ENCODE measurements around the gene ATG2A. TPM values are rescaled to one million over a fixed set of nuclear protein-coding genes. Genes with fewer than 3 reads are reported as not detected.

Gene ATG2A
- total and polyA plus RNA-seq, 10 of the 15 experiments (the other 5 are each of a cell fraction or from before 2014, with no cell fraction given) = 0.08 to 19.0 (median 4.6) TPM

GRCh38 chr11:64923151-64923661 lies 6.2 kb upstream of the ATG2A start:
- H3K27me3 ChIP-seq (replicated peaks in 1 of 2; ENCODE audit: control insufficient read depth in 2 of 2, insufficient read depth in 2 of 2, low read length in 1 of 2) = no peaks in the 10 kb centered on the region
- SMC1A ChIA-PET (ENCODE audit: uncharacterized antibody, unreplicated experiment) = no interaction called here
- H3K9ac ChIP-seq (ENCODE audit: control insufficient read depth, insufficient read depth, low read length) = no peak overlapping the region
- no peaks in the 10 kb centered on the region for H4K20me1 ChIP-seq (ENCODE audit: control insufficient read depth, insufficient read depth)
- H2AFZ ChIP-seq (ENCODE audit: control insufficient read depth, low read depth, low read length) = no peak overlapping the region
- no peaks in the 10 kb centered on the region for H3K36me3 ChIP-seq (ENCODE audit: control insufficient read depth in 2 of 2, insufficient read depth in 2 of 2, low read length in 1 of 2)
- FAIRE-seq (no peak), ATAC-seq (no peak), DNase-seq (ENCODE audit: low read depth, low spot score) (no peak)
- in situ Hi-C loops (cut with MboI) (no loop called here), intact Hi-C loops (cut with micrococcal nuclease; ENCODE audit: unreplicated experiment) (no loop called here)
- no peaks in the 10 kb centered on the region for H3K9me3 ChIP-seq (replicated peaks; ENCODE audit: control insufficient read depth, insufficient read depth, low read length)
- POLR2A ChIA-PET = interaction anchor here (1.1 to 1.5 kb wide), 2 partner anchors 12 to 44 kb away, joined by 3 read pairs; no protein-coding TSS in a partner anchor
- H3K79me2 ChIP-seq (ENCODE audit: control insufficient read depth, insufficient read depth, low read length) = no peaks in the 10 kb centered on the region
- RAD21 ChIA-PET (ENCODE audit: unreplicated experiment) = interaction anchor here (2.0 kb wide), 1 partner anchor 75 kb away, joined by 8 read pairs; no protein-coding TSS in a partner anchor
- H3K4me1 ChIP-seq (ENCODE audit: control insufficient read depth, insufficient read depth, low read length) = peaks cover 5% of the 10 kb centered on the region
- BruUV-seq (replicated peaks) = no TSS peak
- CTCF ChIA-PET = interaction anchor here (0.6 to 1.0 kb wide), 3 partner anchors 35 to 352 kb away, joined by 3 read pairs; no protein-coding TSS in a partner anchor
- no peak overlapping the region for H3K27ac ChIP-seq (ENCODE audit: control insufficient read depth, insufficient read depth)
- 94% methylated on average over 11 of the region's 11 CpGs for WGBS (ENCODE audit: insufficient coverage, insufficient replicate concordance, low lambda C conversion rate, missing lambda C conversion rate)
- H3K4me2 ChIP-seq (ENCODE audit: control insufficient read depth, insufficient read depth) = peak overlapping the region; percentile 100; the same call in 1 of the 2 replicates
- no peak overlapping the region for H3K4me3 ChIP-seq
- no peak for TF ChIP-seq IKZF1 (conservative IDR thresholded peaks at IDR 0.05)
- TF ChIP-seq, protein P1, sequence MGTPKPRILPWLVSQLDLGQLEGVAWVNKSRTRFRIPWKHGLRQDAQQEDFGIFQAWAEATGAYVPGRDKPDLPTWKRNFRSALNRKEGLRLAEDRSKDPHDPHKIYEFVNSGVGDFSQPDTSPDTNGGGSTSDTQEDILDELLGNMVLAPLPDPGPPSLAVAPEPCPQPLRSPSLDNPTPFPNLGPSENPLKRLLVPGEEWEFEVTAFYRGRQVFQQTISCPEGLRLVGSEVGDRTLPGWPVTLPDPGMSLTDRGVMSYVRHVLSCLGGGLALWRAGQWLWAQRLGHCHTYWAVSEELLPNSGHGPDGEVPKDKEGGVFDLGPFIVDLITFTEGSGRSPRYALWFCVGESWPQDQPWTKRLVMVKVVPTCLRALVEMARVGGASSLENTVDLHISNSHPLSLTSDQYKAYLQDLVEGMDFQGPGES (IDR thresholded peaks at IDR 0.05) = no peak
- no peak for TF ChIP-seq BRCA1 (IDR thresholded peaks at IDR 0.05; ENCODE audit: low read depth, low read length)
- TF ChIP-seq POLR2AphosphoS2 (IDR thresholded peaks at IDR 0.05; ENCODE audit: low read depth, low read length) = no peak
- TF ChIP-seq CBX3 (IDR thresholded peaks at IDR 0.05; ENCODE audit: borderline replicate concordance, low read depth) = no peak
- TF ChIP-seq ZNF274 (IDR thresholded peaks at IDR 0.05; ENCODE audit: insufficient read depth, insufficient read length) = no peak
- no peak for TF ChIP-seq RFX5 (IDR thresholded peaks at IDR 0.05; ENCODE audit: low read depth, low read length)
- no peak for TF ChIP-seq TCF3 (IDR thresholded peaks at IDR 0.05; ENCODE audit: borderline replicate concordance, insufficient read depth, low read depth, low read length)
- TF ChIP-seq, protein P2, sequence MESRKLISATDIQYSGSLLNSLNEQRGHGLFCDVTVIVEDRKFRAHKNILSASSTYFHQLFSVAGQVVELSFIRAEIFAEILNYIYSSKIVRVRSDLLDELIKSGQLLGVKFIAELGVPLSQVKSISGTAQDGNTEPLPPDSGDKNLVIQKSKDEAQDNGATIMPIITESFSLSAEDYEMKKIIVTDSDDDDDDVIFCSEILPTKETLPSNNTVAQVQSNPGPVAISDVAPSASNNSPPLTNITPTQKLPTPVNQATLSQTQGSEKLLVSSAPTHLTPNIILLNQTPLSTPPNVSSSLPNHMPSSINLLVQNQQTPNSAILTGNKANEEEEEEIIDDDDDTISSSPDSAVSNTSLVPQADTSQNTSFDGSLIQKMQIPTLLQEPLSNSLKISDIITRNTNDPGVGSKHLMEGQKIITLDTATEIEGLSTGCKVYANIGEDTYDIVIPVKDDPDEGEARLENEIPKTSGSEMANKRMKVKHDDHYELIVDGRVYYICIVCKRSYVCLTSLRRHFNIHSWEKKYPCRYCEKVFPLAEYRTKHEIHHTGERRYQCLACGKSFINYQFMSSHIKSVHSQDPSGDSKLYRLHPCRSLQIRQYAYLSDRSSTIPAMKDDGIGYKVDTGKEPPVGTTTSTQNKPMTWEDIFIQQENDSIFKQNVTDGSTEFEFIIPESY (IDR thresholded peaks at IDR 0.05) = no peak
- TF ChIP-seq, protein P3, sequence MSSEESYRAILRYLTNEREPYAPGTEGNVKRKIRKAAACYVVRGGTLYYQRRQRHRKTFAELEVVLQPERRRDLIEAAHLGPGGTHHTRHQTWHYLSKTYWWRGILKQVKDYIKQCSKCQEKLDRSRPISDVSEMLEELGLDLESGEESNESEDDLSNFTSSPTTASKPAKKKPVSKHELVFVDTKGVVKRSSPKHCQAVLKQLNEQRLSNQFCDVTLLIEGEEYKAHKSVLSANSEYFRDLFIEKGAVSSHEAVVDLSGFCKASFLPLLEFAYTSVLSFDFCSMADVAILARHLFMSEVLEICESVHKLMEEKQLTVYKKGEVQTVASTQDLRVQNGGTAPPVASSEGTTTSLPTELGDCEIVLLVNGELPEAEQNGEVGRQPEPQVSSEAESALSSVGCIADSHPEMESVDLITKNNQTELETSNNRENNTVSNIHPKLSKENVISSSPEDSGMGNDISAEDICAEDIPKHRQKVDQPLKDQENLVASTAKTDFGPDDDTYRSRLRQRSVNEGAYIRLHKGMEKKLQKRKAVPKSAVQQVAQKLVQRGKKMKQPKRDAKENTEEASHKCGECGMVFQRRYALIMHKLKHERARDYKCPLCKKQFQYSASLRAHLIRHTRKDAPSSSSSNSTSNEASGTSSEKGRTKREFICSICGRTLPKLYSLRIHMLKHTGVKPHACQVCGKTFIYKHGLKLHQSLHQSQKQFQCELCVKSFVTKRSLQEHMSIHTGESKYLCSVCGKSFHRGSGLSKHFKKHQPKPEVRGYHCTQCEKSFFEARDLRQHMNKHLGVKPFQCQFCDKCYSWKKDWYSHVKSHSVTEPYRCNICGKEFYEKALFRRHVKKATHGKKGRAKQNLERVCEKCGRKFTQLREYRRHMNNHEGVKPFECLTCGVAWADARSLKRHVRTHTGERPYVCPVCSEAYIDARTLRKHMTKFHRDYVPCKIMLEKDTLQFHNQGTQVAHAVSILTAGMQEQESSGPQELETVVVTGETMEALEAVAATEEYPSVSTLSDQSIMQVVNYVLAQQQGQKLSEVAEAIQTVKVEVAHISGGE (CRISPR knock-in tag; IDR thresholded peaks at IDR 0.05) = no peak
- TF ChIP-seq, protein P4, sequence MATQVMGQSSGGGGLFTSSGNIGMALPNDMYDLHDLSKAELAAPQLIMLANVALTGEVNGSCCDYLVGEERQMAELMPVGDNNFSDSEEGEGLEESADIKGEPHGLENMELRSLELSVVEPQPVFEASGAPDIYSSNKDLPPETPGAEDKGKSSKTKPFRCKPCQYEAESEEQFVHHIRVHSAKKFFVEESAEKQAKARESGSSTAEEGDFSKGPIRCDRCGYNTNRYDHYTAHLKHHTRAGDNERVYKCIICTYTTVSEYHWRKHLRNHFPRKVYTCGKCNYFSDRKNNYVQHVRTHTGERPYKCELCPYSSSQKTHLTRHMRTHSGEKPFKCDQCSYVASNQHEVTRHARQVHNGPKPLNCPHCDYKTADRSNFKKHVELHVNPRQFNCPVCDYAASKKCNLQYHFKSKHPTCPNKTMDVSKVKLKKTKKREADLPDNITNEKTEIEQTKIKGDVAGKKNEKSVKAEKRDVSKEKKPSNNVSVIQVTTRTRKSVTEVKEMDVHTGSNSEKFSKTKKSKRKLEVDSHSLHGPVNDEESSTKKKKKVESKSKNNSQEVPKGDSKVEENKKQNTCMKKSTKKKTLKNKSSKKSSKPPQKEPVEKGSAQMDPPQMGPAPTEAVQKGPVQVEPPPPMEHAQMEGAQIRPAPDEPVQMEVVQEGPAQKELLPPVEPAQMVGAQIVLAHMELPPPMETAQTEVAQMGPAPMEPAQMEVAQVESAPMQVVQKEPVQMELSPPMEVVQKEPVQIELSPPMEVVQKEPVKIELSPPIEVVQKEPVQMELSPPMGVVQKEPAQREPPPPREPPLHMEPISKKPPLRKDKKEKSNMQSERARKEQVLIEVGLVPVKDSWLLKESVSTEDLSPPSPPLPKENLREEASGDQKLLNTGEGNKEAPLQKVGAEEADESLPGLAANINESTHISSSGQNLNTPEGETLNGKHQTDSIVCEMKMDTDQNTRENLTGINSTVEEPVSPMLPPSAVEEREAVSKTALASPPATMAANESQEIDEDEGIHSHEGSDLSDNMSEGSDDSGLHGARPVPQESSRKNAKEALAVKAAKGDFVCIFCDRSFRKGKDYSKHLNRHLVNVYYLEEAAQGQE (IDR thresholded peaks at IDR 0.05; ENCODE audit: low read depth, low read length) = no peak
- no peak for TF ChIP-seq NR2C1 (IDR thresholded peaks at IDR 0.05)
- no peak for TF ChIP-seq EGR1 (IDR thresholded peaks at IDR 0.05; ENCODE audit: borderline replicate concordance in 1 of 2, low read depth in 2 of 2, low read length in 2 of 2)
- TF ChIP-seq POLR2A (IDR thresholded peaks at IDR 0.05; ENCODE audit: low read depth, low read length) = no peak
